Measurements from ENCODE around the gene OVCH1. TPM values are rescaled to one million over a fixed set of nuclear protein-coding genes. Genes with fewer than 3 reads are reported as not detected.
A peak's percentile ranks its signal among the peaks of the same experiment; 100 is the strongest.

The OVCH1 gene
- total and polyA plus RNA-seq, 9 of the 15 experiments (the other 6 are each of a cell fraction or from before 2014, with no cell fraction given): not detected

DNA sequence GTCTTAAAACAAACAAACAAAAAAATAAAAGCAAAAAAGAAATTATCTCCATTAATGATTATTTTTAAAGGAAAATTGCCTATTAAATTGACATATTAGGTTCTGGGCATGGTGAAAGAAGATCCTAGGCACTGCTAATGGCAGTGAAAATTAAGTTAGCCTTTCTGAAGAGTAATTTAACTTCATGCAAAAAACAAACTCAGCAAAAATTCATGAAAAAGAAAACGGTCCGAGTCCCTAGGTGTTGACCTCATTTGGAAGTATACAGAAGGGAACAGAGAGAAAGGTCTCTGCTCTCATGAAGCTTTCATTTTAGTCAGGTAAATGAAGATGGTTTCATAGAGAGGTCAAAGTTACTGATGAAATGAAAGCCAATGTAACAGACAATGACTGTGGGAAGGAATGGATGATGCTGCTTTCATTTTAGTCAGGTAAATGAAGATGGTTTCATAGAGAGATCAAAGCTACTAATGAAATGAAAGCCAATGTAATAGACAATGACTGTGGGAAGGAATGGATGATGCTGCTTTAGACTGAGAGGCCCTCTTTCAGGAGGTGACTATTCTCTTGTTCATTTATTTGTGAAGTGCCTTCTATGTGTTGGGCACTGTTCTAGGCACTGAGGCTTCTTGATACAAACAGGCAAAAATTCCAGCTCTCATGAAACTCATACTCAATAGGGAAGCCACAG, 50.1 kb downstream of the OVCH1 start:
- ChIA-PET POLR2A (no interaction called here), CTCF (ENCODE audit: low intra/inter-chr PET ratio) (no interaction called here)
- intact Hi-C loops (cut with micrococcal nuclease): no loop called here
- Histone ChIP-seq H3K9me3 (replicated peaks; ENCODE audit: control insufficient read depth, insufficient read depth, low read depth, low read length) (no peaks in the 10 kb centered on the region), H3K27me3 (ENCODE audit: control insufficient read depth in 2 of 2, insufficient read depth in 2 of 2, low read length in 2 of 2) (no peaks in the 10 kb centered on the region), H3K9ac (ENCODE audit: insufficient read depth in 1 of 2, low read depth in 2 of 2, low read length in 2 of 2) (no peak overlapping the region), H2AFZ (ENCODE audit: low read depth, low read length) (no peak overlapping the region), H4K20me1 (replicated peaks; ENCODE audit: control insufficient read depth, insufficient read depth, low read length) (no peaks in the 10 kb centered on the region), H3K27ac (ENCODE audit: extremely low read depth, low read depth, low read length) (no peak overlapping the region), H3K4me1 (replicated peaks in 1 of 2; ENCODE audit: control insufficient read depth in 2 of 2, insufficient read depth in 2 of 2, low read length in 2 of 2) (no peaks in the 10 kb centered on the region), H3K79me2 (ENCODE audit: control insufficient read depth, insufficient read depth, low read length) (no peaks in the 10 kb centered on the region), H3K4me2 (ENCODE audit: insufficient read depth, low read length) (no peak overlapping the region), H3K36me3 (ENCODE audit: control insufficient read depth, insufficient read depth, low read length) (no peaks in the 10 kb centered on the region), H3K4me3 (no peak overlapping the region), H3K9me1 (ENCODE audit: control insufficient read depth, insufficient read depth, low read length) (no peaks in the 10 kb centered on the region)
- BruUV-seq (replicated peaks): no TSS peak
- FAIRE-seq (no peak), DNase-seq (ENCODE audit: extremely low read depth in 1 of 4, low spot score in 3 of 4) (no peak), ATAC-seq (no peak)
- WGBS (ENCODE audit: insufficient coverage, low coverage, missing lambda C conversion rate): 0% methylated on average over 2 of the region's 2 CpGs
- in situ Hi-C loops (cut with MboI): no loop called here
- TF ChIP-seq C11orf30 (IDR thresholded peaks at IDR 0.05; ENCODE audit: low read depth) (peak; percentile 53; the same call in 1 of the 2 replicates), ZNF316 (IDR thresholded peaks at IDR 0.05) (peak; percentile 63)
- TF ChIP-seq, protein P1, sequence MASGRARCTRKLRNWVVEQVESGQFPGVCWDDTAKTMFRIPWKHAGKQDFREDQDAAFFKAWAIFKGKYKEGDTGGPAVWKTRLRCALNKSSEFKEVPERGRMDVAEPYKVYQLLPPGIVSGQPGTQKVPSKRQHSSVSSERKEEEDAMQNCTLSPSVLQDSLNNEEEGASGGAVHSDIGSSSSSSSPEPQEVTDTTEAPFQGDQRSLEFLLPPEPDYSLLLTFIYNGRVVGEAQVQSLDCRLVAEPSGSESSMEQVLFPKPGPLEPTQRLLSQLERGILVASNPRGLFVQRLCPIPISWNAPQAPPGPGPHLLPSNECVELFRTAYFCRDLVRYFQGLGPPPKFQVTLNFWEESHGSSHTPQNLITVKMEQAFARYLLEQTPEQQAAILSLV (tag; IDR thresholded peaks at IDR 0.05): no peak

DNA sequence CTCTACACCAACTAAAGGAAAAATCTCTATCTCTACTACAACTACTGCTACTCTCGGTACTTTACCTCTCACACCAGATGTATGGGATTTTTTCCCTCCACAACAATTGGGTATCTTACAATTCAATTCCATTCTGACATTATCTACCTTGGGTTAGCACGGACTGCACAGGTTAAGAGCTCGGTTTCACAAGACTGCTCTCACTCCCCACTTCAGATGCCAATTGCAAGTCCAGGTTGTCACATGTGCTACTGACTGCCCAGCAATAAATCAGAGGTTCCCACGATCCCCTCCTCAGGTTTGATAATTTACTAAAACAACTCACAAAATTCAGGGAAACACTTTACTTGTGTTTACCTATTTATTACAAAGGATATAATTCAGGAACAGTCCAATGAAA, 58.0 kb downstream of the OVCH1 start:
- no peaks in the 10 kb centered on the region for H3K9me1 ChIP-seq (ENCODE audit: control insufficient read depth, insufficient read depth, low read length)
- H3K4me1 ChIP-seq (replicated peaks in 1 of 2; ENCODE audit: control insufficient read depth in 2 of 2, insufficient read depth in 2 of 2, low read length in 2 of 2): no peaks in the 10 kb centered on the region; a peak in 1 of 5 replicates
- DNase-seq (ENCODE audit: extremely low read depth in 1 of 4, low spot score in 3 of 4) (no peak), ATAC-seq (no peak), FAIRE-seq (no peak)
- no peaks in the 10 kb centered on the region for H3K36me3 ChIP-seq (ENCODE audit: control insufficient read depth, insufficient read depth, low read length)
- WGBS (ENCODE audit: insufficient coverage, low coverage, missing lambda C conversion rate): 0% methylated on average over 4 of the region's 4 CpGs
- H3K79me2 ChIP-seq (ENCODE audit: control insufficient read depth, insufficient read depth, low read length): no peaks in the 10 kb centered on the region
- intact Hi-C loops (cut with micrococcal nuclease) (no loop called here), in situ Hi-C loops (cut with MboI) (no loop called here)
- no peak overlapping the region for H3K9ac ChIP-seq (ENCODE audit: insufficient read depth in 1 of 2, low read depth in 2 of 2, low read length in 2 of 2)
- H3K4me3 ChIP-seq: no peak overlapping the region
- H3K27me3 ChIP-seq (ENCODE audit: control insufficient read depth in 2 of 2, insufficient read depth in 2 of 2, low read length in 2 of 2): no peaks in the 10 kb centered on the region
- no peak overlapping the region for H2AFZ ChIP-seq (ENCODE audit: low read depth, low read length)
- ChIA-PET CTCF (ENCODE audit: low intra/inter-chr PET ratio) (no interaction called here), POLR2A (no interaction called here)
- H4K20me1 ChIP-seq (replicated peaks; ENCODE audit: control insufficient read depth, insufficient read depth, low read length): no peaks in the 10 kb centered on the region
- no peak overlapping the region for H3K27ac ChIP-seq (ENCODE audit: extremely low read depth, low read depth, low read length)
- BruUV-seq (replicated peaks): no TSS peak
- no peak overlapping the region for H3K4me2 ChIP-seq (ENCODE audit: insufficient read depth, low read length)
- peaks cover 2% of the 10 kb centered on the region; the same call in 1 of the 2 replicates for H3K9me3 ChIP-seq (replicated peaks; ENCODE audit: control insufficient read depth, insufficient read depth, low read depth, low read length)
- TF ChIP-seq SOX6 (IDR thresholded peaks at IDR 0.05): no peak
- no peak for TF ChIP-seq ZNF12 (CRISPR knock-in tag; IDR thresholded peaks at IDR 0.05)
- no peak for TF ChIP-seq RBFOX2 (IDR thresholded peaks at IDR 0.05; ENCODE audit: low read depth, low read length)
- TF ChIP-seq, protein P2, sequence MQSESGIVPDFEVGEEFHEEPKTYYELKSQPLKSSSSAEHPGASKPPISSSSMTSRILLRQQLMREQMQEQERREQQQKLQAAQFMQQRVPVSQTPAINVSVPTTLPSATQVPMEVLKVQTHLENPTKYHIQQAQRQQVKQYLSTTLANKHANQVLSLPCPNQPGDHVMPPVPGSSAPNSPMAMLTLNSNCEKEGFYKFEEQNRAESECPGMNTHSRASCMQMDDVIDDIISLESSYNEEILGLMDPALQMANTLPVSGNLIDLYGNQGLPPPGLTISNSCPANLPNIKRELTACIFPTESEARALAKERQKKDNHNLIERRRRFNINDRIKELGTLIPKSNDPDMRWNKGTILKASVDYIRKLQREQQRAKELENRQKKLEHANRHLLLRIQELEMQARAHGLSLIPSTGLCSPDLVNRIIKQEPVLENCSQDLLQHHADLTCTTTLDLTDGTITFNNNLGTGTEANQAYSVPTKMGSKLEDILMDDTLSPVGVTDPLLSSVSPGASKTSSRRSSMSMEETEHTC (IDR thresholded peaks at IDR 0.05): no peak
- TF ChIP-seq ZBTB1 (CRISPR knock-in tag; IDR thresholded peaks at IDR 0.05; ENCODE audit: borderline replicate concordance, low read depth): no peak
- TF ChIP-seq TBL1XR1 (IDR thresholded peaks at IDR 0.05; ENCODE audit: low read length in 2 of 2): no peak
- TF ChIP-seq SMAD4 (CRISPR knock-in tag; conservative IDR thresholded peaks at IDR 0.05): no peak
- no peak for TF ChIP-seq ZNF586 (CRISPR knock-in tag; conservative IDR thresholded peaks at IDR 0.05)
- TF ChIP-seq, protein P3, sequence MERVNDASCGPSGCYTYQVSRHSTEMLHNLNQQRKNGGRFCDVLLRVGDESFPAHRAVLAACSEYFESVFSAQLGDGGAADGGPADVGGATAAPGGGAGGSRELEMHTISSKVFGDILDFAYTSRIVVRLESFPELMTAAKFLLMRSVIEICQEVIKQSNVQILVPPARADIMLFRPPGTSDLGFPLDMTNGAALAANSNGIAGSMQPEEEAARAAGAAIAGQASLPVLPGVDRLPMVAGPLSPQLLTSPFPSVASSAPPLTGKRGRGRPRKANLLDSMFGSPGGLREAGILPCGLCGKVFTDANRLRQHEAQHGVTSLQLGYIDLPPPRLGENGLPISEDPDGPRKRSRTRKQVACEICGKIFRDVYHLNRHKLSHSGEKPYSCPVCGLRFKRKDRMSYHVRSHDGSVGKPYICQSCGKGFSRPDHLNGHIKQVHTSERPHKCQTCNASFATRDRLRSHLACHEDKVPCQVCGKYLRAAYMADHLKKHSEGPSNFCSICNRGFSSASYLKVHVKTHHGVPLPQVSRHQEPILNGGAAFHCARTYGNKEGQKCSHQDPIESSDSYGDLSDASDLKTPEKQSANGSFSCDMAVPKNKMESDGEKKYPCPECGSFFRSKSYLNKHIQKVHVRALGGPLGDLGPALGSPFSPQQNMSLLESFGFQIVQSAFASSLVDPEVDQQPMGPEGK (CRISPR knock-in tag; IDR thresholded peaks at IDR 0.05; ENCODE audit: borderline replicate concordance): no peak

All from K562 (cell line).